H9 (cell line): Measurements from ENCODE around the gene C2orf72. TPM values are rescaled to one million over a fixed set of nuclear protein-coding genes. Genes with fewer than 3 reads are reported as not detected.

Experiments used
- DNase-seq: peaks from one replicate; pipeline ENCODE4 v3.0.0-alpha.2; 2017
- H2AFZ ChIP-seq: one replicate; pipeline ENCODE4 v1.6.1; 2013; ENCODE audit warnings: mild to moderate bottlenecking, low read length, control low read depth, moderate library complexity
- H2AK5ac ChIP-seq: 2 replicates; pipeline ENCODE4 v1.6.1; 2013; ENCODE audit warnings: low read length, control low read depth, mixed read lengths; ENCODE audit not compliant: insufficient read length
- H2BK120ac ChIP-seq: one replicate; pipeline ENCODE4 v1.6.1; 2013; ENCODE audit warnings: low read depth, mild to moderate bottlenecking, low read length, control low read depth, inconsistent platforms; ENCODE audit not compliant: poor library complexity, severe bottlenecking
- H2BK12ac ChIP-seq: 2 replicates; pipeline ENCODE4 v1.6.1; 2013; ENCODE audit warnings: low read length, control low read depth, mixed read lengths, low read depth; ENCODE audit not compliant: insufficient read length
- H2BK15ac ChIP-seq: 2 replicates; pipeline ENCODE4 v1.6.1; 2013; ENCODE audit warnings: low read depth, low read length, control low read depth
- H2BK20ac ChIP-seq: one replicate; pipeline ENCODE4 v1.6.1; 2013; ENCODE audit warnings: low read depth, mild to moderate bottlenecking, low read length, control low read depth, inconsistent platforms; ENCODE audit not compliant: poor library complexity, severe bottlenecking
- H2BK5ac ChIP-seq: 2 replicates; pipeline ENCODE4 v1.6.1; 2013; ENCODE audit warnings: low read length, control low read depth, mixed read lengths; ENCODE audit not compliant: insufficient read length
- H3K14ac ChIP-seq: 2 replicates; pipeline ENCODE4 v1.6.1; 2013; ENCODE audit warnings: low read length, control low read depth; ENCODE audit not compliant: insufficient read depth
- H3K18ac ChIP-seq: 2 replicates; pipeline ENCODE4 v1.6.1; 2013; ENCODE audit warnings: low read depth, mild to moderate bottlenecking, mixed read lengths, low read length, control low read depth; ENCODE audit not compliant: insufficient read length
- H3K23ac ChIP-seq: 2 replicates; pipeline ENCODE4 v1.6.1; 2013; ENCODE audit warnings: low read length, control low read depth, mixed read lengths, low read depth; ENCODE audit not compliant: insufficient read length
- H3K23me2 ChIP-seq: 2 replicates; pipeline ENCODE4 v1.6.1; 2013; ENCODE audit warnings: low read depth, mild to moderate bottlenecking, mixed read lengths, low read length, control low read depth; ENCODE audit not compliant: insufficient read length, poor library complexity, severe bottlenecking
- H3K27ac ChIP-seq: 2 replicates; pipeline ENCODE4 v1.5.1; 2013; ENCODE audit warnings: low read length, control low read depth, mixed read lengths, low read depth; ENCODE audit not compliant: insufficient read length
- H3K27me3 ChIP-seq: 2 replicates; pipeline ENCODE4 v1.6.1; 2013; ENCODE audit warnings: low read length, control low read depth, inconsistent platforms; ENCODE audit not compliant: insufficient read depth
- H3K4ac ChIP-seq: 2 replicates; pipeline ENCODE4 v1.6.1; 2013; ENCODE audit warnings: low read depth, mild to moderate bottlenecking, control low read depth, inconsistent platforms, low read length, moderate library complexity
- H3K4me1 ChIP-seq: 2 replicates; pipeline ENCODE4 v1.6.1; 2013; ENCODE audit warnings: low read length, control low read depth, inconsistent platforms; ENCODE audit not compliant: insufficient read depth
- H3K4me2 ChIP-seq: 2 replicates; pipeline ENCODE4 v1.6.1; 2013; ENCODE audit warnings: low read length, control low read depth, mixed read lengths; ENCODE audit not compliant: insufficient read length, insufficient read depth
- H3K56ac ChIP-seq: 2 replicates; pipeline ENCODE4 v1.6.1; 2013; ENCODE audit warnings: low read depth, mild to moderate bottlenecking, mixed read lengths, low read length, control low read depth; ENCODE audit not compliant: insufficient read length
- H3K79me1 ChIP-seq: 2 replicates; pipeline ENCODE4 v1.6.1; 2013; ENCODE audit warnings: low read depth, mild to moderate bottlenecking, moderate library complexity, low read length, control low read depth, inconsistent platforms; ENCODE audit not compliant: insufficient read depth, poor library complexity, severe bottlenecking
- H3K79me2 ChIP-seq: 2 replicates; pipeline ENCODE4 v1.6.1; 2013; ENCODE audit warnings: low read length, control low read depth, inconsistent platforms; ENCODE audit not compliant: insufficient read depth
- H3K9ac ChIP-seq: 2 replicates; pipeline ENCODE4 v1.6.1; 2013; ENCODE audit warnings: low read length, control low read depth, mixed read lengths; ENCODE audit not compliant: insufficient read length; ENCODE audit errors: extremely low read depth
- H3K9me3 ChIP-seq: one replicate; pipeline ENCODE4 v1.6.1; 2013; ENCODE audit warnings: low read depth, low read length, inconsistent platforms; ENCODE audit not compliant: control insufficient read depth
- H3T11ph ChIP-seq: one replicate; pipeline ENCODE4 v1.6.1; 2013; ENCODE audit warnings: mild to moderate bottlenecking, low read length, control low read depth, inconsistent platforms
- H4K20me1 ChIP-seq: one replicate; pipeline ENCODE4 v1.6.1; 2013; ENCODE audit not compliant: control insufficient read depth, insufficient read length, insufficient read depth
- H4K5ac ChIP-seq: 2 replicates; pipeline ENCODE4 v1.6.1; 2013; ENCODE audit warnings: low read depth, mild to moderate bottlenecking, mixed read lengths, low read length, control low read depth; ENCODE audit not compliant: insufficient read length
- H4K8ac ChIP-seq: replicated peaks from 2 replicates; pipeline ENCODE4 v1.6.1; 2013; ENCODE audit warnings: low read length, control low read depth, mixed read lengths, low read depth; ENCODE audit not compliant: insufficient read length
- H4K91ac ChIP-seq: 2 replicates; pipeline ENCODE4 v1.6.1; 2013; ENCODE audit warnings: low read depth, mild to moderate bottlenecking, moderate library complexity, mixed read lengths, low read length, control low read depth; ENCODE audit not compliant: insufficient read length
- H3K27ac Mint-ChIP-seq, 3 experiments: 2 replicates in 2 of 3; 3 replicates in 1 of 3; pipeline ENCODE4 v1.8.0; 2020 to 2021; ENCODE audit warnings: mixed read lengths in 3 of 3, mild to moderate bottlenecking in 1 of 3, moderate library complexity in 1 of 3
- H3K27me3 Mint-ChIP-seq: 2 replicates; pipeline ENCODE4 v1.8.0; 2021; ENCODE audit warnings: low read depth, mild to moderate bottlenecking, moderate library complexity, mixed read lengths
- H3K36me3 Mint-ChIP-seq, 3 experiments: 2 replicates in 2 of 3; 3 replicates in 1 of 3; pipeline ENCODE4 v1.8.0; 2020 to 2021; ENCODE audit warnings: low read depth in 3 of 3, mixed read lengths in 3 of 3; ENCODE audit not compliant: insufficient read depth in 1 of 3
- H3K4me1 Mint-ChIP-seq, 2 experiments: 2 replicates each; pipeline ENCODE4 v1.8.0; 2020; ENCODE audit warnings: mixed read lengths in 2 of 2
- H3K4me3 Mint-ChIP-seq, 2 experiments: 2 replicates in 1 of 2; 3 replicates in 1 of 2; pipeline ENCODE4 v1.8.0; 2020 to 2021; ENCODE audit warnings: mild to moderate bottlenecking in 2 of 2, mixed read lengths in 2 of 2, moderate library complexity in 1 of 2
- H3K9me3 Mint-ChIP-seq, 2 experiments: 2 replicates in 1 of 2; 3 replicates in 1 of 2; pipeline ENCODE4 v1.8.0; 2020; ENCODE audit warnings: mild to moderate bottlenecking in 2 of 2, mixed read lengths in 2 of 2, moderate library complexity in 1 of 2
- CTCF ChIP-seq: fragments of 200-600 bp; sonication (generic); conservative IDR thresholded peaks from 3 replicates; pipeline ENCODE4 v1.8.0; 2021; ENCODE audit warnings: antibody characterized with exemption, mild to moderate bottlenecking
- WGBS: extraction: QIAGEN DNeasy Blood & Tissue Kit; methylation state at CpG from one replicate; pipeline ENCODE4 v1.1.7; 2013; ENCODE audit warnings: missing lambda C conversion rate, low lambda C conversion rate, mixed read lengths; ENCODE audit not compliant: insufficient read length; ENCODE audit errors: extremely low coverage; 5-methylcytosine and 5-hydroxymethylcytosine counted together
- total RNA-seq: library from RNA; stranded (reverse); gene quantifications from 2 replicates; pipeline ENCODE4 v1.2.1, GENCODE V29; 2021

The C2orf72 gene
- total RNA-seq, 1 experiment from 2014 or later = 1.0 TPM

- Mint-ChIP-seq H3K27ac (no peak overlapping the region), H3K9me3 (no peaks in the 10 kb centered on the region), H3K36me3 (peaks cover 46 to 90% (median 78%) of the 10 kb centered on the region in 3 experiments; a peak in 6 of 7 replicates), H3K4me3 (no peak overlapping the region), H3K4me1 (no peaks in the 10 kb centered on the region), H3K27me3 (no peaks in the 10 kb centered on the region)
- Histone ChIP-seq H3K18ac (no peak overlapping the region), H3K23me2 (no peaks in the 10 kb centered on the region), H3K9me3 (no peaks in the 10 kb centered on the region), H4K20me1 (no peaks in the 10 kb centered on the region), H3K27ac (no peak overlapping the region), H3K79me2 (no peaks in the 10 kb centered on the region), H4K8ac (no peak overlapping the region), H3K27me3 (no peaks in the 10 kb centered on the region), H3K56ac (no peak overlapping the region), H3K14ac (no peak overlapping the region), H3T11ph (no peak overlapping the region), H2BK5ac (no peak overlapping the region), H4K91ac (no peak overlapping the region), H3K9ac (no peak overlapping the region), H3K23ac (no peak overlapping the region), H3K4me2 (no peak overlapping the region), H4K5ac (no peak overlapping the region), H3K4ac (no peak overlapping the region), H2BK15ac (no peak overlapping the region), H2BK12ac (no peak overlapping the region), H3K79me1 (no peaks in the 10 kb centered on the region), H2AFZ (no peak overlapping the region), H2BK20ac (no peak overlapping the region), H3K4me1 (no peaks in the 10 kb centered on the region), H2BK120ac (no peak overlapping the region), H2AK5ac (no peak overlapping the region)
- DNase-seq = no peak
- TF ChIP-seq CTCF = no peak
- no CpG with 5 or more reads among the region's 1 CpG for WGBS
Measured at GRCh38 chr2:231084565-231084964, 47.2 kb downstream of the C2orf72 start.
